ENCODE data around the gene ZNF646. TPM values are rescaled to one million over a fixed set of nuclear protein-coding genes. Genes with fewer than 3 reads are reported as not detected.

ZNF646 gene, protein sequence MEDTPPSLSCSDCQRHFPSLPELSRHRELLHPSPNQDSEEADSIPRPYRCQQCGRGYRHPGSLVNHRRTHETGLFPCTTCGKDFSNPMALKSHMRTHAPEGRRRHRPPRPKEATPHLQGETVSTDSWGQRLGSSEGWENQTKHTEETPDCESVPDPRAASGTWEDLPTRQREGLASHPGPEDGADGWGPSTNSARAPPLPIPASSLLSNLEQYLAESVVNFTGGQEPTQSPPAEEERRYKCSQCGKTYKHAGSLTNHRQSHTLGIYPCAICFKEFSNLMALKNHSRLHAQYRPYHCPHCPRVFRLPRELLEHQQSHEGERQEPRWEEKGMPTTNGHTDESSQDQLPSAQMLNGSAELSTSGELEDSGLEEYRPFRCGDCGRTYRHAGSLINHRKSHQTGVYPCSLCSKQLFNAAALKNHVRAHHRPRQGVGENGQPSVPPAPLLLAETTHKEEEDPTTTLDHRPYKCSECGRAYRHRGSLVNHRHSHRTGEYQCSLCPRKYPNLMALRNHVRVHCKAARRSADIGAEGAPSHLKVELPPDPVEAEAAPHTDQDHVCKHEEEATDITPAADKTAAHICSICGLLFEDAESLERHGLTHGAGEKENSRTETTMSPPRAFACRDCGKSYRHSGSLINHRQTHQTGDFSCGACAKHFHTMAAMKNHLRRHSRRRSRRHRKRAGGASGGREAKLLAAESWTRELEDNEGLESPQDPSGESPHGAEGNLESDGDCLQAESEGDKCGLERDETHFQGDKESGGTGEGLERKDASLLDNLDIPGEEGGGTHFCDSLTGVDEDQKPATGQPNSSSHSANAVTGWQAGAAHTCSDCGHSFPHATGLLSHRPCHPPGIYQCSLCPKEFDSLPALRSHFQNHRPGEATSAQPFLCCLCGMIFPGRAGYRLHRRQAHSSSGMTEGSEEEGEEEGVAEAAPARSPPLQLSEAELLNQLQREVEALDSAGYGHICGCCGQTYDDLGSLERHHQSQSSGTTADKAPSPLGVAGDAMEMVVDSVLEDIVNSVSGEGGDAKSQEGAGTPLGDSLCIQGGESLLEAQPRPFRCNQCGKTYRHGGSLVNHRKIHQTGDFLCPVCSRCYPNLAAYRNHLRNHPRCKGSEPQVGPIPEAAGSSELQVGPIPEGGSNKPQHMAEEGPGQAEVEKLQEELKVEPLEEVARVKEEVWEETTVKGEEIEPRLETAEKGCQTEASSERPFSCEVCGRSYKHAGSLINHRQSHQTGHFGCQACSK (N-terminal part only)
- 21.1 and 23.3 TPM in 2 replicates for total RNA-seq

DNA sequence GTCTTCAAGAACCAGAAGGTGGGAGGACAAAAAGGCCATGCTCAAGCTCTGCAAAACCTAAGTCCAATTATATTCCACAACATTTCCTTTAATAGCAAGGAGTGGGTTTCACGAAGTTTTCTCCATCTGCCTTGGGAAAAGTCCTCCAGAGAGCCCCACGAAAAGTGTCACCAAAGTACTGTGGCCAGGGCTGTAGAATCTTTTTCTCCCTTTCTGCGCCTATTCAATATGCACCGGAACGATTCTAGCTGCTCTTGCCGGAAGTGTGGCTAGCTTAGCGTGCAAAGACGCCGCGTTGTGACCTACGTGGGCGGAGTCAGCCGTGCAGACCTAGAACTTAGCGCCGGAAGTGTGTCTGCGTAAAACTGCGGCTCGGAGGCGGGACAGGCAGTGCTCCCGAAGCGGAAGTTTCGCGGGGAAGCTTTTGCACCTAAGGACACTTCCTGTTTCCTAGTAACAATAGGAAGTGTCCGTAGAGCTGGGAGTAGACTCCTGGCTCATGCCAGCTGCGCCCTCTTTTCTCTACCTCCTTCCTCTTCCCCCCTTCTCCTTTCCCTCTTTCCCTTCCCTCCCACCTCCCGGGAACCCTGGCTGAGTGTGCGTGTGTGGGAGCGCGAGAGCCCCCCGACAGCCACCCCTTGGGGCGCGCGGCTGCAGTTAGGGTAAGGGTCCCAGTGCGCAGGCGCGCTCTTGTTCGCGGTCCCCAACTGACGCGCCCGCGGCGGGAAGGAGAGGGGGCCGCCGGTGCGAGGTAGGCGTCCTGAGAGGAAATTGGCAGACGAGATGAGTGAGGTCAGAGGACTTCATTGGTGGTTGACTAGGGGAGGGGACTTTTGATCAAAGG lies at the start of gene ZNF646, which contains the start of gene ZNF668:
Gene ZNF646, plus strand, starts transcription at position 453 of the 844 bp plus-strand sequence. CDS start 1,903 bp downstream, outside the sequence.
Gene ZNF668, minus strand, starts transcription at position 271 of the 844 bp plus-strand sequence. CDS start 9,781 bp downstream, outside the sequence.
- H3K27me3 Mint-ChIP-seq: no peaks in the 10 kb centered on the region

DNA sequence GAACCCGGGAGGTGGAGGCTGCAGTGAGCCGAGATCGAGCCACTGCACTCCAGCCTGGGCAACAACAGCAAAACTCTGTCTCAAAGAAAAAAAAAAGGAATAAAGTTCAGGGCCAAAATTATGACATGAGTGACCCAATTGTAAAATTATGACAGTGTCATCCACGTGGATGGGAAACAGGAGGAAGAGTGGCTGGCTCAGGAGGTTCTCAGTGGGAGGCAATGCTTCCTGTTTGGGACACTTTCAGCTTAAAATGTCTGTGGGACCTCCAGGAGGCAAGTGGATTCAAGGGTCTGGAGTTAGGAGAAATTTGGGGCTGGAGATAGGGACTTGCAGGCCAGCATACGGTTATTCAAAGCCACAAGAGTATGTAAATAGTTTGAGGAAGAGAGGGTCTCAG lies 48.9 kb upstream of the ZNF646 start:
- Mint-ChIP-seq H3K27ac (peak overlapping the region; percentile 22), H3K9me3 (no peaks in the 10 kb centered on the region), H3K36me3 (ENCODE audit: low read depth) (no peaks in the 10 kb centered on the region), H3K27me3 (no peaks in the 10 kb centered on the region), H3K4me1 (peaks cover 10% of the 10 kb centered on the region), H3K4me3 (no peak overlapping the region)
- DNase-seq: no peak
- intact Hi-C loops (cut with micrococcal nuclease): no loop called here

More for the DNA sequence above, at the start of gene ZNF646, which contains the start of gene ZNF668:
- H3K36me3 Mint-ChIP-seq (ENCODE audit: low read depth): peaks cover 36% of the 10 kb centered on the region
- intact Hi-C loops (cut with micrococcal nuclease): loop anchor here (1.0 to 5.0 kb wide), 13 partner anchors 21 to 795 kb away; partner anchors contain the start of genes ARMC5, BCKDK, FBRS and FBXL19
- H3K4me3 Mint-ChIP-seq: peak within 1 kb of the TSS; percentile 90
- H3K9me3 Mint-ChIP-seq: no peaks in the 10 kb centered on the region
- DNase-seq: peak; percentile 99
- peak within 1 kb of the TSS; percentile 93 for H3K27ac Mint-ChIP-seq
- H3K4me1 Mint-ChIP-seq: peaks cover 31% of the 10 kb centered on the region

DNA sequence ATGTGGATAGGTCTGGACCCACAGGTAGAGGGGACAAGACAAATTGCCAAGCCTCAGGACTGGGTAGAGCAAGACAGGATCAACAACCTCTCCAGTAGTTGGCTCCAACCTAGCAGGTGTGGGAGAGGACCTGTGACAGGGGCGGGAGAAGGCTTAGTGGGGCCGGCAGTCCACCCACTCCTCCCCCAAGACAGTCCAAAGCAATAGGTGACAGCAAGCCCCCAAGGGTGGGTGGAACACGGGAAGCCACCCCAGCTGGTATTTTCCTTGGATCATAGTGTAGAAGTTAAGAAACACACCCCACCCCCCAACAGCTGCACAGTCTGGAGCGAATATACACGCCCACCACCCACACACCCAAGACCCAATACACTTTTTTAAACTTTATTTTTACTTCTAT lies 45.0 kb upstream of the ZNF646 start:
- no peak overlapping the region for H3K27ac Mint-ChIP-seq

DNA sequence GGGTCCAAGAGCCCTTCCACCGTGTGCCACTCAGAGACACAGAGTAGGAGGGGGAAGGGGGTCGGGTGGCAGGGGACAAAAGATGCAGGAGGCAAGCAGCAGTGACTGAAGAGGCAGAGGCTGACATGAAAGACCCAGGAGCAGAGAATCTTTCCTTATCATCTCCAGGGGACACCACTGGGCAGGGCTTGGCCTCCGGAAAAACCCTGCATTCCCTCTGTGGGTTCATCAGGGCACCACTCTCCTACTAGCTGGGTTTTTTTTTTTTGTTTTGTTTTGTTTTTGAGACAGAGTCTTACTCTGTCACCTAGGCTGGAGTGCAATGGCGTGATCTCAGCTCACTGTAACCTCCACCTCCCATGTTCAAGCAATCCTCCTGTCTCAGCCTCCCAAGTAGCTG lies 42.9 kb upstream of the ZNF646 start:
- peaks cover 15% of the 10 kb centered on the region for H3K4me1 Mint-ChIP-seq
- H3K27me3 Mint-ChIP-seq: no peaks in the 10 kb centered on the region
- H3K27ac Mint-ChIP-seq: no peak overlapping the region
- H3K4me3 Mint-ChIP-seq: no peak overlapping the region
- intact Hi-C loops (cut with micrococcal nuclease): no loop called here
- DNase-seq: no peak
- peaks cover 14% of the 10 kb centered on the region for H3K36me3 Mint-ChIP-seq (ENCODE audit: low read depth)
- no peaks in the 10 kb centered on the region for H3K9me3 Mint-ChIP-seq

More for the DNA sequence above, 45.0 kb upstream of the ZNF646 start:
- DNase-seq: no peak
- no peaks in the 10 kb centered on the region for H3K27me3 Mint-ChIP-seq
- H3K4me1 Mint-ChIP-seq: peaks cover 12% of the 10 kb centered on the region
- H3K4me3 Mint-ChIP-seq: no peak overlapping the region
- peaks cover 7% of the 10 kb centered on the region for H3K36me3 Mint-ChIP-seq (ENCODE audit: low read depth)
- intact Hi-C loops (cut with micrococcal nuclease): no loop called here
- H3K9me3 Mint-ChIP-seq: no peaks in the 10 kb centered on the region

DNA sequence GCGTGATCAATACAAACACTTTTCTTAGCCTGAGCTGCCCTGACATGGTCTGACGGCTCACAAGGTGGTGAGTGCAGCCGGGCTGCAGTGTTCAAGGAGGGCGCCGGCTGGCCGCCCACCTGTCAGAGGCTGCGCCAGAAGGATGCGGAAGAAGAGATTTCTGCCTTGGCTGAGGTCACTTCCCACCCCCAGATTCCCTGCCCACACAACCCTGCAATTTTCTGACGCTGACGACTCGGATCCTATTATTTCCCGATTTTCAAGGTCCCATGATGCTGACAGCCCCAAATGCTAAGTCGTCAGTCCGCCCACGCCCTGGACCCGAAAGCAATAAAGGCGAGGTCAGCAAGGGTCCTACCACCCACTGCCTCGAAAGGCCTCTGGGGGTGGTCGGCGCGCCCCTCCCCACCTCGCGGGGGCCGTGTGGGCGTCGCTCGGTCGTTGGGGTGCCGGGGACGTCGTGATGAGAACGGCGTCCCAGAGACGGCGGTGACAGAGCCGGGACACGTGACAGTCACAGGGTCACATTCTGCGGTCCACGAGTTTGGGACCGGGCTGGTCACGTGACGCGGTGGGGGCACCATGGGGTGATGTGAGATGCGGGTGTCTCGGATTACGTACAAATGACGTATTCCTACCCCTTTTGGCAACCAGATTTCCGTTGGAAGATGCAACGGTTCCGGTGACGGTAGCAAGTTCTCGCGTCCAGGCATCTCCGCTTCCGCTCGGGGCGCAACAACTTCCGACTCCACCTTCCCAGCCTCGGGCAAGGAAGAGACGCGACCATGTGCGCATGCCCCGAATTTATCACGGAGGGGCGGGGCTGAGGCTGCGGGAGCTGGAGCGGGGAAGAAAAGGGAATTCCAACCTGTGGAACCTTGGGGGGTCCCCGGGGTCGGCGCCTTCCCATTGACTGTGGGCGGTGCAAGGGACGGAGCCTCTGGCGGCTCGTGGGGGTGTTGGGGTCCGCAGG lies 41.2 kb upstream of the ZNF646 start, which contains the start of gene STX4:
Gene STX4, plus strand, starts transcription at position 823 of the 973 bp plus-strand sequence. CDS start 248 bp downstream, outside the sequence.
- Mint-ChIP-seq H3K27ac (peak within 1 kb of the TSS; percentile 96), H3K9me3 (no peaks in the 10 kb centered on the region), H3K27me3 (no peaks in the 10 kb centered on the region), H3K36me3 (ENCODE audit: low read depth) (peaks cover 19% of the 10 kb centered on the region), H3K4me3 (peak within 1 kb of the TSS; percentile 93), H3K4me1 (peaks cover 15% of the 10 kb centered on the region)
- peak; percentile 99 for DNase-seq
- intact Hi-C loops (cut with micrococcal nuclease): loop anchor here (1.0 to 2.0 kb wide), 11 partner anchors 41 to 426 kb away; partner anchors contain the start of genes ARMC5, BCKDK, CFAP119 and FBRS

DNA sequence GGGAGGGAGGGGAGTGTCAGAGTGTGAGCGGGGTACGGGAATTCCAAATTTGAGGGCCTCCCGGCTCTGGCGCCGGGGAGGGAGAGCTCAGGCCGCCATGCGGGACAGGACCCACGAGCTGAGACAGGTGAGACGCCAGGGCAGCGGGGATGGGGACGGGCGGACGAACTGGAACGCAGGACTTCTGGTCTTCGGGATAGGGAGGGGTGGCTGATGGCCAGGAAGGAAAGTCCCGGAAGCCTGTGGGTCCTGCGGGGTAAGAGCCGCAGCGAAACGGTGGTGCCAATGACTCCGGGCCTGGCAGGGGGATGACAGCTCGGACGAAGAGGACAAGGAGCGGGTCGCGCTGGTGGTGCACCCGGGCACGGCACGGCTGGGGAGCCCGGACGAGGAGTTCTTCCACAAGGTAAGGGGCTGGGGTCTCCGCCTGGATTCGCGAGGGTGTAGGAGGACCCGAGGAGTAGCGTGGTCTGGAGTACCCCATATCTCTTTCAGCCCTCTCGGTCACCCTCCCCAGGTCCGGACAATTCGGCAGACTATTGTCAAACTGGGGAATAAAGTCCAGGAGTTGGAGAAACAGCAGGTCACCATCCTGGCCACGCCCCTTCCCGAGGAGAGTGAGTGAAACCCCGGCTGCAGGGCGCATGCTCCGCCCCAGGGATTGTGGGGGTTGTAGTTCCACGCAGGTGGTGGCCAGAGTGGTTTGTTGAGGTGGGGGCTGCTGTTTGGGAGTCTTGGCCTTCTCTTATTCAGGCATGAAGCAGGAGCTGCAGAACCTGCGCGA lies 40.3 kb upstream of the ZNF646 start:
- peak; percentile 96 for DNase-seq
- Mint-ChIP-seq H3K4me3 (peak overlapping the region; percentile 93), H3K4me1 (peaks cover 15% of the 10 kb centered on the region), H3K27me3 (no peaks in the 10 kb centered on the region), H3K9me3 (no peaks in the 10 kb centered on the region), H3K27ac (peak overlapping the region; percentile 96), H3K36me3 (ENCODE audit: low read depth) (peaks cover 24% of the 10 kb centered on the region)
- intact Hi-C loops (cut with micrococcal nuclease): loop anchor here (1.0 to 2.0 kb wide), 12 partner anchors 37 to 425 kb away; partner anchors contain the start of genes ARMC5, BCKDK, CFAP119 and FBRS

DNA sequence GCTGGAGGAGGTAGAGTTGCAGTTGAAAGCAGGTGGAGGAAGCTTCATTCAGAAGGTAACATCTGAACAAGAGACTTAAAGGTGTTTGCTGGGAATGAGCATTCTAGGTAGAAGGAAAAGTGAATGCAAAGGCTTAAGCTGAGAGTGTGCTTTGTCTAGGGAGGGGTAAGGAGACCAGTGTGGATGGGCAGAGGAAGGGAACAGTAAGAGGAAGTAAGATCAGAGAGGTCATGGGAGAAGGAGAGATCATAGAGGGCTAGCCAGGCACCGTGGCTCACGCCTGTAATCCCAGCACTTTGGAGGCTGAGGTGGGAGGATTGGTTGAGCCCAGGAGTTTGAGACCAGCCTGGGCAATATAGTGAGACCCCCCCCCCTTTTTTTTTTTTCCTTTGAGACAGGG lies 37.5 kb upstream of the ZNF646 start:
- Mint-ChIP-seq H3K27ac (no peak overlapping the region), H3K36me3 (ENCODE audit: low read depth) (peaks cover 37% of the 10 kb centered on the region), H3K4me1 (peaks cover 15% of the 10 kb centered on the region), H3K27me3 (no peaks in the 10 kb centered on the region), H3K9me3 (no peaks in the 10 kb centered on the region), H3K4me3 (no peak overlapping the region)
- intact Hi-C loops (cut with micrococcal nuclease): no loop called here
- DNase-seq: no peak

DNA sequence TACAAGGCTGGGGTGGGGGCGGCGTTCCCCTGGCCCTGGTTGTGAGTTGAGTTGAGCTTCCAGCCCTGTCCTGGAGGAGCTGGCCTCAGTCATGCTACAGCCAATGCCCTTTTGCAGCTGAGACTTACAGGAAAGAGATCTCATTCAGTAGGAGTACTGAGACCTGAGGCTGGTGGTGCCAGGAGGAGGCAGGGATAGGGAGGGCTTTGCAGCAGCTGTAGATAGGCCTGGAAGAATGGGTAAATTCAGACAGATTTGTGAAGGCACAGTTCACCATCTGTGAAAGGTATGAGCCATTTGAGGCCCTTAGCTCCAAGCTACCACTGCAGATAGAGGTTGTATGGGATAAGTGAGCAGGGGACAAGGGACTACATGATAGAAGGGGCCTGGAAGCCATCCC lies 35.2 kb upstream of the ZNF646 start:
- no peak for DNase-seq
- intact Hi-C loops (cut with micrococcal nuclease): no loop called here
- Mint-ChIP-seq H3K27me3 (no peaks in the 10 kb centered on the region), H3K4me1 (peaks cover 7% of the 10 kb centered on the region), H3K9me3 (no peaks in the 10 kb centered on the region), H3K4me3 (no peak overlapping the region), H3K27ac (no peak overlapping the region), H3K36me3 (ENCODE audit: low read depth) (peaks cover 42% of the 10 kb centered on the region)

DNA sequence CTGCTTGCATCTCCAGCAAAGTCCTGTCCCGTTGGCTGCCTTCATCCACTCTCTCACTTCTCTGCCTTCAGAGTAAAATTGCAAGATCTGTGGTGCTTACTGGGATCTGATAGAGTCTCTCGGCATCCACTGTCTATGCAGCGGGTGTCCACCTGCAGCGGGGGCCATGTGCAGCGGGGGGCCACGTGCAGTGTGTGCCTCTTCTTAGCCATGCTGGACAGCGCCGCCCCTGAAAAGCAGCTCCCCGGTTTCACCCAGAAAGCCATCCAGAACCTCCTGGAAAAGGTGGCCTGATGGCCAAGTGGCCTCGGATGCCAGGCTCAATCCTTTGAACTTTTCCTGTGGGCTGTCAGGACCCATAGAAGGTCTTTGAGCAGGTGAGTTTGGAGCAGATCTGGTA lies 31.4 kb upstream of the ZNF646 start:
- DNase-seq: no peak
- intact Hi-C loops (cut with micrococcal nuclease): no loop called here
- Mint-ChIP-seq H3K27ac (no peak overlapping the region), H3K4me3 (no peak overlapping the region), H3K4me1 (no peaks in the 10 kb centered on the region), H3K9me3 (no peaks in the 10 kb centered on the region), H3K36me3 (ENCODE audit: low read depth) (peaks cover 27% of the 10 kb centered on the region), H3K27me3 (no peaks in the 10 kb centered on the region)

DNA sequence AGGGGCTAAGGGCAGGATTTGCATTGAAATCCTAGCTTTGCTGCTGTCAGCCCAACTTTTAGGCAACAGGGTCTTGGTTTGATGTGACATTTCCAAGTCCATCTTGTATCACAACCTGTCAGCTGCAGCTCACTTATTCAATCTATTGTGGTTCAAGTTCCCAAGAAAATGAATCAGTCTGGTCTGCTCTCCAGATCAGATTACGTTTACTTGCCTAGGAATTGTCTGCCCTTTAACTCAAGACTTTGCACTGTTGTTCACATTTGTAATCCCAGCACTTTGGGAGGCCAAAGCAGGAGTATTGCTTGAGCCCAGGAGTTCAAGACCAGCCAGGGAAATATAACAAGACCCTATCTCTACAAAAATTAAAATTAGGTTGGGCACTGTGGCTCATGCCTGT lies 30.9 kb upstream of the ZNF646 start:
- H3K9me3 Mint-ChIP-seq: no peaks in the 10 kb centered on the region
- no peak for DNase-seq
- intact Hi-C loops (cut with micrococcal nuclease): no loop called here
- peaks cover 27% of the 10 kb centered on the region for H3K36me3 Mint-ChIP-seq (ENCODE audit: low read depth)
- no peak overlapping the region for H3K4me3 Mint-ChIP-seq
- H3K4me1 Mint-ChIP-seq: no peaks in the 10 kb centered on the region
- H3K27me3 Mint-ChIP-seq: no peaks in the 10 kb centered on the region
- no peak overlapping the region for H3K27ac Mint-ChIP-seq

DNA sequence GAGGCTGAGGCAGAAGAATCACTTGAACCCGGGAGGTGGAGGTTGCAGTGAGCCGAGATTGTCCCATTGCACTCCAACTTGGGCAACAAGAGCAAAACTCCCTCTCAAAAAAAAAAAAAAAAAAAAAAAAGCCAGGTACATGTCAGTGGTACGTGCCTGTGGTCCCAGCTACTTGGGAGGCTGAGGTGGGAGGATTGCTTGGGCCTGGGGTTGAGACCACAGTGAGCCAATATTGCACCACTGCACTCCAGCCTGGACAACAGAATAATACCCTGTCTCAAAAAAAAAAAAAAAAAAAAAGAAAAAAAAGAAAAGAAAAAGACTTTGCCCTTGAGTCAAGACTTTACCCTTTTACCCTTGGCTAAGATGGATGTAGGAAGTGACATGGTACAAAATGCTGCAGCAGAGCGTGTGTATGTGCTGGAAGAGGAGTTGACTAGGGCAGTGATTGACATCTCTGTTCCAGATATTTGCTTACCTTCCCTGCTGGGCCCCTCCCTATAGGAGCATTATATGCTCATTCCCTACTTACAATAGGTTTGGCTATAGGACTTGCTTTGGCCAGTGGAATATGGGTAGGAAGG lies 30.2 kb upstream of the ZNF646 start:
- no peaks in the 10 kb centered on the region for H3K27me3 Mint-ChIP-seq
- no peak overlapping the region for H3K27ac Mint-ChIP-seq
- intact Hi-C loops (cut with micrococcal nuclease): loop anchor here (1.0 kb wide), 1 partner anchor 23 kb away; no protein-coding TSS in a partner anchor
- no peak overlapping the region for H3K4me3 Mint-ChIP-seq
- H3K4me1 Mint-ChIP-seq: no peaks in the 10 kb centered on the region
- peaks cover 21% of the 10 kb centered on the region for H3K36me3 Mint-ChIP-seq (ENCODE audit: low read depth)
- no peak for DNase-seq
- no peaks in the 10 kb centered on the region for H3K9me3 Mint-ChIP-seq

Data from activated CD4-positive, alpha-beta T cell treated with anti-CD3 and anti-CD28 coated beads, Interleukin-2, amount 10 ng/mL, durations not matched to agents 24 days and 14 days (primary cell).